HEK293 (cell line): ENCODE results near the gene PIK3C2A.

ENCODE experiments used
- CTCF ChIA-PET: fragments of 350-600 bp; formaldehyde crosslinking; extraction: SDS; loops from one replicate; lab custom pipeline; 2021; ENCODE audit warnings: antibody characterized with exemption; lab: Yijun Ruan, JAX
- POLR2A ChIA-PET: fragments of 300-600 bp; formaldehyde crosslinking; extraction: SDS; loops from one replicate; lab custom pipeline; 2020; ENCODE audit warnings: antibody characterized with exemption, inconsistent platforms; lab: Yijun Ruan, JAX
- H3K27ac ChIP-seq: fragments of 200-500 bp; sonication (Bioruptor generic); 2 replicates; pipeline ENCODE4 v1.5.1; 2014; ENCODE audit warnings: low read depth, low read length, control low read depth, inconsistent platforms; ENCODE audit errors: extremely low read depth
- H3K36me3 ChIP-seq, 2 experiments: fragments of 200-500 bp in 1 of 2; sonication (Bioruptor generic) in 1 of 2; 1 replicate in 1 of 2; 2 replicates in 1 of 2; pipeline ENCODE4 v1.5.1; 2014 to 2017; ENCODE audit warnings: inconsistent platforms in 2 of 2, low read length in 2 of 2; ENCODE audit not compliant: control insufficient read depth in 2 of 2, insufficient read depth in 1 of 2
- H3K4me1 ChIP-seq: fragments of 200-500 bp; sonication (Bioruptor generic); 2 replicates; pipeline ENCODE4 v1.5.1; 2014; ENCODE audit warnings: mild to moderate bottlenecking, low read length, inconsistent platforms; ENCODE audit not compliant: control insufficient read depth, insufficient read depth
- H3K4me3 ChIP-seq: 2 replicates; pipeline ENCODE4 v1.5.1; 2011; ENCODE audit warnings: low read depth, mild to moderate bottlenecking, control low read depth, low read length, moderate library complexity
- H3K9me3 ChIP-seq: fragments of 200-500 bp; sonication (Bioruptor generic); 2 replicates; pipeline ENCODE4 v1.5.1; 2014; ENCODE audit warnings: low read depth, low read length, inconsistent platforms; ENCODE audit not compliant: control insufficient read depth, insufficient read depth
- GLI4 ChIP-seq: fragments of 450-650 bp; formaldehyde crosslinking; IDR thresholded peaks from 2 replicates; pipeline ENCODE4 v1.5.1; 2016; ENCODE audit warnings: missing biosample characterization, missing genetic modification characterization
- KLF16 ChIP-seq: fragments of 450-650 bp; formaldehyde crosslinking; IDR thresholded peaks from 2 replicates; pipeline ENCODE4 v1.5.1; 2017; ENCODE audit warnings: missing biosample characterization, missing genetic modification characterization
- WT1 ChIP-seq: fragments of 450-650 bp; formaldehyde crosslinking; IDR thresholded peaks from 2 replicates; pipeline ENCODE4 v1.5.1; 2016; ENCODE audit warnings: missing biosample characterization, missing genetic modification characterization
- ZNF239 ChIP-seq: fragments of 450-650 bp; formaldehyde crosslinking; IDR thresholded peaks from 2 replicates; pipeline ENCODE4 v1.5.1; 2016; ENCODE audit warnings: missing biosample characterization, missing genetic modification characterization
- ZNF26 ChIP-seq: fragments of 450-650 bp; formaldehyde crosslinking; IDR thresholded peaks from 2 replicates; pipeline ENCODE4 v1.5.1; 2016; ENCODE audit warnings: missing biosample characterization, missing genetic modification characterization
- ZNF292 ChIP-seq: fragments of 450-650 bp; formaldehyde crosslinking; IDR thresholded peaks from 2 replicates; pipeline ENCODE4 v1.5.1; 2016; ENCODE audit warnings: low read depth, missing biosample characterization, missing genetic modification characterization, borderline replicate concordance
- ZNF341 ChIP-seq: fragments of 450-650 bp; formaldehyde crosslinking; IDR thresholded peaks from 2 replicates; pipeline ENCODE4; 2016; ENCODE audit warnings: low read depth, missing biosample characterization, missing genetic modification characterization
- ZNF426 ChIP-seq: fragments of 450-650 bp; formaldehyde crosslinking; IDR thresholded peaks from 2 replicates; pipeline ENCODE4 v1.5.1; 2017; ENCODE audit warnings: missing biosample characterization, missing genetic modification characterization, mild to moderate bottlenecking, inconsistent platforms, moderate library complexity
- ZNF449 ChIP-seq: fragments of 450-650 bp; formaldehyde crosslinking; IDR thresholded peaks from 2 replicates; pipeline ENCODE4 v1.5.1; 2017; ENCODE audit warnings: missing biosample characterization, mild to moderate bottlenecking, missing genetic modification characterization, moderate library complexity
- ZNF501 ChIP-seq: fragments of 450-650 bp; formaldehyde crosslinking; IDR thresholded peaks from 2 replicates; pipeline ENCODE4 v1.5.1; 2016; ENCODE audit warnings: missing biosample characterization, missing genetic modification characterization
- ZNF558 ChIP-seq: fragments of 450-650 bp; formaldehyde crosslinking; IDR thresholded peaks from 2 replicates; pipeline ENCODE4 v1.5.1; 2016; ENCODE audit warnings: missing biosample characterization, missing genetic modification characterization
- ZNF571 ChIP-seq: fragments of 450-650 bp; formaldehyde crosslinking; IDR thresholded peaks from 2 replicates; pipeline ENCODE4 v1.5.0; 2017; ENCODE audit warnings: missing biosample characterization, missing genetic modification characterization
- ZNF623 ChIP-seq: fragments of 450-650 bp; formaldehyde crosslinking; IDR thresholded peaks from 2 replicates; pipeline ENCODE4 v1.5.1; 2016; ENCODE audit warnings: missing biosample characterization, missing genetic modification characterization
- ZNF843 ChIP-seq: fragments of 450-650 bp; formaldehyde crosslinking; IDR thresholded peaks from 2 replicates; pipeline ENCODE4 v1.5.1; 2016; ENCODE audit warnings: missing biosample characterization, missing genetic modification characterization
- ZSCAN23 ChIP-seq: fragments of 450-650 bp; formaldehyde crosslinking; IDR thresholded peaks from 2 replicates; pipeline ENCODE4 v1.5.1; 2016; ENCODE audit warnings: missing biosample characterization, missing genetic modification characterization
- TF ChIP-seq, protein P1 (sequence below): fragments of 450-650 bp; formaldehyde crosslinking; IDR thresholded peaks from 2 replicates; pipeline ENCODE4 v1.5.1; 2016; ENCODE audit warnings: missing biosample characterization, missing genetic modification characterization, borderline replicate concordance
- TF ChIP-seq, protein P2 (sequence below): fragments of 450-650 bp; formaldehyde crosslinking; IDR thresholded peaks from 2 replicates; pipeline ENCODE4 v1.5.1; 2016; ENCODE audit warnings: missing biosample characterization, missing genetic modification characterization

PIK3C2A gene

DNA sequence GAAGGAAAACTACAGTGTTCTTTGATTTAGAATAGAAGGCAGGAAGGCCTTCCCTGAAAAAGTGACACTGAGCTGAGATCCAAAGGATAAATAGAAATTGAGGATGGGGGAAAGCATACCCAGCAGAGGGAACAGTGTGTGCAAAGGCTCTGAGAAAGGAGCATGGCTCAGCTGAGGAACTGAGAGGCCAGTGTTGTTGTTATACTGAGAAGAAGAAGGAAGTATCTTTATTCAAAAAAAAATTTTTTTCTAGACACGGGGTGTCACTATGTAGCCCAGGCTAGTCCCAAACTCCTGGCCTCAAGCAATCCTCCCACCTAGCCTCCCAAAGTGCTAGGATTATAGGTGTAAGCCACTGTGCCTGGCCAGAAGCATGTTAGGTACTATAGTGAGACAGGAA lies 3.5 kb upstream of the PIK3C2A start (continued):
- TF ChIP-seq, protein P1, sequence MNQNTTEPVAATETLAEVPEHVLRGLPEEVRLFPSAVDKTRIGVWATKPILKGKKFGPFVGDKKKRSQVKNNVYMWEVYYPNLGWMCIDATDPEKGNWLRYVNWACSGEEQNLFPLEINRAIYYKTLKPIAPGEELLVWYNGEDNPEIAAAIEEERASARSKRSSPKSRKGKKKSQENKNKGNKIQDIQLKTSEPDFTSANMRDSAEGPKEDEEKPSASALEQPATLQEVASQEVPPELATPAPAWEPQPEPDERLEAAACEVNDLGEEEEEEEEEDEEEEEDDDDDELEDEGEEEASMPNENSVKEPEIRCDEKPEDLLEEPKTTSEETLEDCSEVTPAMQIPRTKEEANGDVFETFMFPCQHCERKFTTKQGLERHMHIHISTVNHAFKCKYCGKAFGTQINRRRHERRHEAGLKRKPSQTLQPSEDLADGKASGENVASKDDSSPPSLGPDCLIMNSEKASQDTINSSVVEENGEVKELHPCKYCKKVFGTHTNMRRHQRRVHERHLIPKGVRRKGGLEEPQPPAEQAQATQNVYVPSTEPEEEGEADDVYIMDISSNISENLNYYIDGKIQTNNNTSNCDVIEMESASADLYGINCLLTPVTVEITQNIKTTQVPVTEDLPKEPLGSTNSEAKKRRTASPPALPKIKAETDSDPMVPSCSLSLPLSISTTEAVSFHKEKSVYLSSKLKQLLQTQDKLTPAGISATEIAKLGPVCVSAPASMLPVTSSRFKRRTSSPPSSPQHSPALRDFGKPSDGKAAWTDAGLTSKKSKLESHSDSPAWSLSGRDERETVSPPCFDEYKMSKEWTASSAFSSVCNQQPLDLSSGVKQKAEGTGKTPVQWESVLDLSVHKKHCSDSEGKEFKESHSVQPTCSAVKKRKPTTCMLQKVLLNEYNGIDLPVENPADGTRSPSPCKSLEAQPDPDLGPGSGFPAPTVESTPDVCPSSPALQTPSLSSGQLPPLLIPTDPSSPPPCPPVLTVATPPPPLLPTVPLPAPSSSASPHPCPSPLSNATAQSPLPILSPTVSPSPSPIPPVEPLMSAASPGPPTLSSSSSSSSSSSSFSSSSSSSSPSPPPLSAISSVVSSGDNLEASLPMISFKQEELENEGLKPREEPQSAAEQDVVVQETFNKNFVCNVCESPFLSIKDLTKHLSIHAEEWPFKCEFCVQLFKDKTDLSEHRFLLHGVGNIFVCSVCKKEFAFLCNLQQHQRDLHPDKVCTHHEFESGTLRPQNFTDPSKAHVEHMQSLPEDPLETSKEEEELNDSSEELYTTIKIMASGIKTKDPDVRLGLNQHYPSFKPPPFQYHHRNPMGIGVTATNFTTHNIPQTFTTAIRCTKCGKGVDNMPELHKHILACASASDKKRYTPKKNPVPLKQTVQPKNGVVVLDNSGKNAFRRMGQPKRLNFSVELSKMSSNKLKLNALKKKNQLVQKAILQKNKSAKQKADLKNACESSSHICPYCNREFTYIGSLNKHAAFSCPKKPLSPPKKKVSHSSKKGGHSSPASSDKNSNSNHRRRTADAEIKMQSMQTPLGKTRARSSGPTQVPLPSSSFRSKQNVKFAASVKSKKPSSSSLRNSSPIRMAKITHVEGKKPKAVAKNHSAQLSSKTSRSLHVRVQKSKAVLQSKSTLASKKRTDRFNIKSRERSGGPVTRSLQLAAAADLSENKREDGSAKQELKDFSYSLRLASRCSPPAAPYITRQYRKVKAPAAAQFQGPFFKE (tag by site-specific recombination): no peak
- no peak for TF ChIP-seq GLI4 (tag by site-specific recombination)
- TF ChIP-seq, protein P2, sequence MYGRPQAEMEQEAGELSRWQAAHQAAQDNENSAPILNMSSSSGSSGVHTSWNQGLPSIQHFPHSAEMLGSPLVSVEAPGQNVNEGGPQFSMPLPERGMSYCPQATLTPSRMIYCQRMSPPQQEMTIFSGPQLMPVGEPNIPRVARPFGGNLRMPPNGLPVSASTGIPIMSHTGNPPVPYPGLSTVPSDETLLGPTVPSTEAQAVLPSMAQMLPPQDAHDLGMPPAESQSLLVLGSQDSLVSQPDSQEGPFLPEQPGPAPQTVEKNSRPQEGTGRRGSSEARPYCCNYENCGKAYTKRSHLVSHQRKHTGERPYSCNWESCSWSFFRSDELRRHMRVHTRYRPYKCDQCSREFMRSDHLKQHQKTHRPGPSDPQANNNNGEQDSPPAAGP (tag by site-specific recombination): no peak
- no peak for TF ChIP-seq WT1 (tag by site-specific recombination)

- H3K36me3 ChIP-seq: peaks cover 0 to under 1% of the 10 kb centered on the region in 2 experiments; a peak in 1 of 3 replicates
- H3K27ac ChIP-seq: no peak overlapping the region
- TF ChIP-seq ZNF26 (tag by site-specific recombination): no peak
- TF ChIP-seq GLI4 (tag by site-specific recombination): no peak
- TF ChIP-seq ZNF449 (tag by site-specific recombination): no peak
- TF ChIP-seq ZNF292 (tag by site-specific recombination): no peak
- no peak for TF ChIP-seq KLF16 (tag by site-specific recombination)
- TF ChIP-seq ZSCAN23 (tag by site-specific recombination): no peak
- no peak for TF ChIP-seq ZNF341 (tag by site-specific recombination)
- TF ChIP-seq ZNF239 (tag by site-specific recombination): no peak
- TF ChIP-seq ZNF558 (tag by site-specific recombination): no peak
- TF ChIP-seq ZNF501 (tag by site-specific recombination): no peak
- no peak for TF ChIP-seq ZNF571 (tag by site-specific recombination)
- no peak for TF ChIP-seq ZNF623 (tag by site-specific recombination)
- no peak for TF ChIP-seq ZNF843 (tag by site-specific recombination)
- no peak for TF ChIP-seq ZNF426 (tag by site-specific recombination)
- no peak overlapping the region for H3K4me3 ChIP-seq
- POLR2A ChIA-PET: interaction anchor here (0.7 to 1.2 kb wide), 2 partner anchors 13 to 202 kb away, joined by 3 to 4 read pairs; no protein-coding TSS in a partner anchor
- peaks cover 4% of the 10 kb centered on the region; the same call in 1 of the 2 replicates for H3K4me1 ChIP-seq
- CTCF ChIA-PET: interaction anchor here (0.6 to 0.9 kb wide), 4 partner anchors 108 to 420 kb away, joined by 3 to 4 read pairs (median 4); no protein-coding TSS in a partner anchor
- H3K9me3 ChIP-seq: no peaks in the 10 kb centered on the region
These were observed 2.1 kb upstream of the PIK3C2A start for GRCh38 chr11:17209939-17210245.
